GM19099 (cell line): ENCODE results near the gene PMEPA1.

ENCODE experiments used
- POLR2A ChIP-seq: IDR thresholded peaks from 3 replicates; pipeline ENCODE4 v1.6.1; 2011; ENCODE audit warnings: low read depth; ENCODE audit not compliant: insufficient read length; ENCODE audit errors: extremely low read depth

The PMEPA1 gene, protein sequence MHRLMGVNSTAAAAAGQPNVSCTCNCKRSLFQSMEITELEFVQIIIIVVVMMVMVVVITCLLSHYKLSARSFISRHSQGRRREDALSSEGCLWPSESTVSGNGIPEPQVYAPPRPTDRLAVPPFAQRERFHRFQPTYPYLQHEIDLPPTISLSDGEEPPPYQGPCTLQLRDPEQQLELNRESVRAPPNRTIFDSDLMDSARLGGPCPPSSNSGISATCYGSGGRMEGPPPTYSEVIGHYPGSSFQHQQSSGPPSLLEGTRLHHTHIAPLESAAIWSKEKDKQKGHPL

DNA sequence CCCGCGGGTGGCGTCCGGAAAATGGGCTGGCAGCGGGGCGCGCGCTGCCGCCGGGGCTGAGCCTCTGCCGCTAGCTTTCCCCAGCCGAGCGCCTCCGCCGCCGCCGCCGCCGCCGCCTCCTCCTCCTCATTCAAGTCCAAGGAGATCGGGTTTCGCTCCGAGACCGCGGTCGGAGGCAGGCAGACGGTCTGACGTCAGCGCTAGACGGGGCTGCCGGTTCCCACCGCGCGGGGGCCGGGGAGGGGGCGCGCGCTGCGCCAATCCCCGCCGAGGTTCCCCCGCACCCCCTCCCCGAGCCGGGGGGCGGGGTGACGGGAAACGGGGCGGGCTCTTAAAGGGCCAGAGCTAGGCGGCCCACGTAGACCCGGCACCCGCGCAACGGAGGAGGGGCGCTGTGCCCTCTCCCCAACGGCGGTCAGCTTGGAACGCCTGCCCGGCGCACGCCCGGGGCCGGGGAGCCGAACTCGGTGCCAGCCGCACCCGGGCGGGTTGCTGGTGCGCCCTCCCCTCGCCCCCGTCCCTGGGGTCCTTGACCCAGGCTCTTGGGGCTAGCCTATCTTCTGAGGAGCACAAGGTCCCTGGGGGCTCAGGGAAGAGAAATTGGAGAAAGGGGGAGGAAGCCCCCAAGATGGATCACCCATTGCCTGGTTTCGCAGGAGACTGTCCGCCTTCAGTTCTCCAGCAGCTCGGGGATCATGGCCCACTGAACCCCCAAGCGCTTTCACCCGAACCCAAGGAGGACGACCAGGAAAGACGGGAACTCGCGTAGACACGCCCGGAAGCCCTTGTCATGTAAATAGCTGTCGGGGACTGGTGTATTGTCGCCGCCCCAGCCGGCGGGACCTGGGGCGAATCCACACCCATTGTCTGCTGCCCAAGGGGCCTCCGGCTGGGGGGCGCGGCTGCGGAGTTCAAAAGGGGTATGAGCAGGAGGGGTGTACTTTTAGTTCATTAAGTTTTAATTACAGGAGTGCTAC is at the start of gene PMEPA1:
Gene PMEPA1, minus strand, starts transcription at position 193 of the 977 bp plus-strand sequence. CDS start 433 bp downstream, outside the sequence.
- TF ChIP-seq POLR2A = no peak

DNA sequence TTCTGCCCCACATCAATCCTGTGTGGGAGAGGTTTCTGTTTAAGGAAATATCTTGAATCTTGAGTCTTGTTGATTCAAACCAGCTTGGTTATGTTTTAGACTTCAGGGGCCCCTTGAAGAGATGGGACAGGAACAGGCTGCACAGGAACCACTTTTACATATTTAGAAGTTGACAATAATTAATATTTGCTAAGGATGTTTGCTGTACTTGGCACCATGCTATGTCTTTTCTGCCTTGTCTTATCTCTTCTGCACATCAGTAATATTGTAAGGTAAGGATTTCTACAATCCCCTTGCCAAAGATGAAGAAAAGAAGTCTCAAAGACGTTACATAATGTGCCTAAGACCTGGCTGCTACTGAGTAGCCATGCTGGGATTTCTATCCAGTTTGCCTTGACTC is 48.0 kb upstream of the PMEPA1 start:
- TF ChIP-seq POLR2A = no peak

DNA sequence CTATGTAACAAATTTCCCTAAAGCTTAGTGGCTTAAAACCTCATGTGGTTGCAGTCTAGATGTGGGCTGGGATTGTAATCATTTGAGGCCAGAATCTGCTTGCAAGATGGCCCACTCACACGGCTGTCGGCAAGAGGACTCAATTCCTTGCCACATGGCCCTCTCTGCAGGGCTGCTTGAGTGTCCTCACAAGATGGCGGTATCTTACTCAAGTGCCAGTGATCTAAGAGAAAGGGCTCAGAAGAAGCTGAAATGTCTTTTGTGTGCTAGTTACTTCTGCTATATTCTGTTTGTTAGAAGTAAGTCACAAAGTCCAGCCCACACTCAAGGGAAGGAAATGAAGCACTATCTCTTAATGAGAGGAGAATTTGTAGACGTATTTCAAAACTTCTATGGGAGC is 47.1 kb upstream of the PMEPA1 start:
- no peak for TF ChIP-seq POLR2A

DNA sequence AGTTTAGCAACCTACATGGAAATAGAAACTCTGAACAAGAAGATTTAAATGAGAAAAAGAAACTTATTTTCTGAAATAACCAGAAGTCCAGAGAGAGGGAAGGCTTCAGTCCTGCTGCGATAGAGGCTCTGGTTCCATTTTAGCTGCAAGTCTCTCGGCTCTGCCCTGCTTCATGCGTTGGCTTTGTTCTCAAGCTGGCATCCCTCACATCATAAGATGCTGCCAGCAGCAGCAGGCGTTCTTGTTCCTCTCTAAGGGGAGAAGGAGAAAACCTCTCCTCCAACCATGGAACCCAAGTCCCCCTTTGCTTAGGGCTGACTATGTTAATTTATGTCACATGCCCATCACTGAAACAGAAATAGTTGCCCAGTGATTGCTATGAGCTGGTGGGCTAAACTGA is 46.4 kb upstream of the PMEPA1 start:
- no peak for TF ChIP-seq POLR2A

DNA sequence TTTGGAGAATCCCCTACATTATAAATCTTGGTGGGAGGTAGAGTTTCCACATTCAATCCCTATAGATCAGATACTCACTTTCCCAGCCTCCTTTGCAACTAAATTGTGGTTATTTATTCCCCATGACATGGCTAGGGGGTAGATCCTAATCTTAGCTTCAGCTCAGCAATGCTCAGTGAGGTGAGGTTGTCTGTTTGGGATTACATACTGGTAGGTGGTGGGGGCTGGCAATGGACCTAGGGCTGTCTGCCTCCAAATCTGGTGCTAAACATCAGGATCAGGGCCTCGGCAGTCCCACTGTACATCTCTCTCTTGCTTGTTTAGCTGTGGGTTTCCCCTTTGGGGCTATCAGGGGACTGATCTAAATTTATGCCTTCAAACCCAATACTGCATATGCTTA is 45.8 kb upstream of the PMEPA1 start:
- TF ChIP-seq POLR2A = no peak

DNA sequence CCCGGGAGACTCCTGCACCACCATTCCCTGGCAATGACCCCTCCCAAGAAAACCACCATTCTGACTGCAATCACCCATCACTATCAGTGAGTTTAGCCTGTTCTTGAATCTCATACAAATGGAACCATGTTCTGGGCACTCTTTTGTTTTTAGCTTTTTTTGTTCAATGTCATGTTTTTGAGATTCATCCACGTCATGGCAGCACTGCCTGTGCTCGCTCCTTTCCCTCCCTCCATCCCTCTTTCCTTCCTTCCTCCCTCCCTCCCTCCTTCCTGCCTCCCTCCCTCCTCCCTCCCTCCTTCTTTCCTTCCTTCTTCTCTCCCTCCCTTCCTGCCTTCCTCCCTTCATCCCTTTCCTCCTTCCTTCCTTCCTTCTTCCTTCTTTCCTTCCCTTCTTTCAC is 44.4 kb upstream of the PMEPA1 start:
- TF ChIP-seq POLR2A = no peak

DNA sequence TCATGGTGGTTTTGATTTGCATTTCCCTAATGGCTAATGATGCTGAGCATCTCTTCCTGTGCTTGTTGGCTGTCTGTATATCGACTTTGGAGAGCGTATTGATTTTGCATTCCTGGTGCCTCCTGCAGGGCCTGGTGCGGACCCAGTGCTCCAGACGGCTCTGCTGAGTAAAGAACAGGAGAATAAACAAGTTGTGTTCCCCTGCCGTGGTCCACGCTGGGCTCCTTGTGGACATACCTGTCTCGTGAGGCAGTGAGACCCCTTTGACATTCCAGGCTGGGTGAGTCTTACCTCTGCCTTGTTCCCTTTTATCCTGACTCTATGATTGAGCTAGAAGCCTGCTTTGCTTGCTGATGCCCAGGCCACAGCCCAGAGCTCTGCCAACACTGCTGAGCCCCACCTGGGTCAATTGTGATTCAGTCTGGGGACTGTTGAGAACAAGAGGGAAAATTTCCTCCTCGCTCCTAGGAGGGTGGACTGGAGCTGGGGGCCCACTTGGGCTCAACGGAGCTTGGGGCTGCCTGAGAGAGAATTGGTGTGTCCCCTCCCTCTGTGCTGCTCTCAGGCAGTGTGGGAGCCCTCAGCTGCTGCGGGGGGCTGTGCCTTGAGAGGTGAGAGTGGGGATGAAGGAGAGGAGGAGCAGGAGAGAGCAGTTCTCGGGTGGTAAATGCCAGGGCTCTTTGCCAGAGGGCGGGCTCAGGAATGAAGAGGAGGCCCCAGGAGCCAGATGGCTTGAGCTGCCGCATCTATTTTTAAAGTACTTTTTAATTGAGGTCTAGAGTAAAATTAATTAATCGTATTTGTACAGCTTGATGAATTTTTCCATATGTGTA is 43.7 kb upstream of the PMEPA1 start:
- no peak for TF ChIP-seq POLR2A

DNA sequence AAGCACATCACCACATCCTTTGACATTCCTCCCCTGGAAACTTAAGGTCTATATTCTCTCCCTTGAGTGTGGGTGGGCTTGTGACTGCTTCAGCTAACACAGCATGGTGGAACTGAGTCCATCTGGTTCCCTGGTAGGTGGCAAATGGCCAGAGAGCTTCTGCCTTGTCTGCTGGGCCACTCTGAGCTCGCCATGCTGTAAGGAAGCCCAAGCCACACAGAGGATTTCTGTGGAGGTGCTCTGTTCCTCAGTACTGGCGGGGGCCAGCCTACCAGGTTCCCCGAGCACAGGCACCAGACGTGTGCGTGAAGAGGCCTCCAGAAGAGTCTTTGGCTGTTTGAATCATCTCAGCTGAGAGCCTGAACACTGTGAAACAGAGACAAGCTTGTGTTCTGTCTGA is 41.6 kb upstream of the PMEPA1 start:
- TF ChIP-seq POLR2A = no peak

DNA sequence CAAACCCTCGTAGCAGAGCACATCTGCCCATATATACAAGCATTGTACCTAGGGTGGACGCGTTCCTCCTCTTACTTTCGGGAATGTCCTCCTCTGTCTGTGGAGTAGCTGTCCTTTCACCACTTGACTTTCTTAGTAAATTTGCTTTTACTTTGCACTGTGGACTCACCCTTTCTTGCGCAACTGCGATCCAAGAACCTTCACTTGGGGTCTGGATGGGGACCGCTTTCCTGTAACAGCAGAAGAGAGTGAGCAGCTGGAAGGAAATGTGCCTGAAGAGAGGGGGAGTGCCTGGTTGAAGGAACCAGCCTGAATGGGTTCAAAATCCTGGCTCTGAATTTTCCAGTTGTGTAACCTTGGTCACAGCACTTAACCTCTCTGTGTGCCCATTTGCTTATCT is 40.1 kb upstream of the PMEPA1 start:
- TF ChIP-seq POLR2A = no peak

DNA sequence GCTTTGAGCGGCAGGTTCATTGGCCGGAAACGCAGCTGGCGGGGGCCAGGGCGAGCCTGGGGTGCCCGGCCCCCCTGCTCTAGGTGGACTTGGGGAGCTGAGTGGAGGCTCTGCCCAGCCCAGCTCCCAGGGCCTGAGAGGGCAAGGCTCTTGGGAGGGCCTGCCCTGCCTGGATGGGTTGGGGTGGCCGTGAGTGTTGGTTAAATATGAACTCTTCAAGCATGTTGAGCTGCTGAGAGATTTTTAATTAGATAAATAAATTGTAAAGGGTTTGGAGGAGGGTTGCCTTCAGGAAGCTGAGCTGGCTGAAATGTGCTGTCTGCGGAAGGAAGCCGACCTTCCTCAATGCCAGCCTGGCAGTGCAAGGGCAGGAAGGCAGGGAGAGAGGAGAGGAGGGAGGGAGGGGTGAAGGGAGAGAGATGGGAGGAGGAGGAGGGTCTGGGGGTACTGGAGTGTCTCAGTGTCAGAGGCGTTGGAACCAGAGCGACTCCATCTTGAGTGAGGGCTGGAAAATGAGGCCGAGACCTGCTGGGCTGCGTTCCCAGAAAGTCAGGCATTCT is 39.4 kb upstream of the PMEPA1 start:
- TF ChIP-seq POLR2A = no peak

DNA sequence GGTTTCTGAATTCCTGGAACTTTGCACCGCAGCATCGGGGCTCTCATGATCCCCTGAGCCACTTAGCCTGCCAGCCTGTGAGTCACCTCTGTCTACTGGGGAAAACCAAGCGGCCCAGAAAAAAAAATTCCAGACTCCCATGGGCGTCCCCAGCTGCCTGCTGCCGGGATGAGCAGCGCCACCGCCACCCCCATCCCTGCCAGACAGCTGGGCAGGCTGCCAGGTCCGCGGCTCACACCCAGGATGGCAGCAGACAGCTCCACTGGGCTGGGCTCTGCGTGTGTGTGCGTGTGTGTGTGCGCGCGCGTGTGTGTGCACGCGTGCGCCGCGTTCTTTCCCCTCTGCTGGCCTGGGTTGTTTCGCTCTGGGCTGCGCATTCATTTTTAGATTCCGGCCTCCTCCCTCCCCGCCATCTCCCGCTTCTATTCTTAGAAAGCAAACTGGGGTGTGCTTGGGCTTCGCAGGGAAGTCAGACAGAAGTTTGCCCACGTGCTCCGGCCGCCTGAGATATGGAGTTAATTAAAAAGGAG is 38.9 kb upstream of the PMEPA1 start:
- no peak for TF ChIP-seq POLR2A

DNA sequence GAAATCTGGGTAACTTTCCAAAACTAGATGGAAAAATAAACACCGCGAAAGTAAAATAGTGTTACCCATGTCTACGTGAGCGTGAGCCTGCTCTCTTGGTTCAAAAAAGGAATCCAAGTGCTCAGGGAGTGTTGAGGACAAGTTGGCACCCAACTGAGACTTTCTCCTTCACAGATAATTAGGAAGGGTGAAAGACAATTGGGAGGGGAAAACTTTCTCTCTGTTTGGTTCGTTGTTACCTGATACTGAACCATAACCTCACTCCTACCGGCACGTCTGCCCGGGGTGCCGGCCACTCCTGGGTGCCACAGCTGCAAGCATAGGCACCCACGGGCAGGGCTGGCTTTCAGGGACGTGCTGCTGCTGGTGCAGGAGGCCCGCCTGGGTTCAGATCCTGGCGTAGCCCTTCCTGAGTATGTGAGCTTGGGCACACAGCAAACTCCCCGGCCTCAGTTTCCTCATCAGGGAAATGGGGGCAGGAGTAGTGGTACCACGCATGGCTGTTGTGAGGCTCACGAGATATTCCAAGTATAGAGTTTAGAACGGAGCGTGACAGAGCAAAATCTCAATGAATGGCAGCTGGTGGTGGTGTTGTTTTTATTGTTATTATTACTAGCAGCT is 38.2 kb upstream of the PMEPA1 start:
- no peak for TF ChIP-seq POLR2A

DNA sequence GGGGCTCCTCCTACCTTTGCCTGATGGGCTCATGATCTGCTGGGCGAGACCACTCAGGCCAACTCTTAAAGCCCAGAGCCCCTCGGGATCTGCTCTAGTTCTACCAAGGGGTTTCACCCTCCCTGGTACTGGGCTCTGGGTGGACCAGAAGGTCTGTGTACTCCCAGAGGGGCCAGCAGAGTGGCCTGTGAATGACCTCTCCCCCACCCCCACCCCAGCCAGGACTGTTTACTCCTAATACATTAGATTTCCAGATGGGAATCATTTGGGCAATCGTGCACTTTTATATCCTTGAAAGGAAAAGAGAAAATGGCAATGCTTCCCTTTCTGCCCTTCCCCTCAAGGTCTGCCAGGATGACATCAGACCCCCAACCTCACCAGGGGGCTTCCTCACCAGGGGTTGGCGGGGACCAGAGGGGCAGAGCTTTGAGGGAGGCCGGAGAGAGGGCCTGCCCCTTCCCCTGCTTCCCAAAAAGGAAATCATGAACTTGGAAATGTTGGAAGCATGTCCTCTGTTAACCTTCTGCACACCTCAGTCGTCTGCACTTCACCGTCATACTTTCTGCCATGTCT is 37.1 kb upstream of the PMEPA1 start:
- no peak for TF ChIP-seq POLR2A

DNA sequence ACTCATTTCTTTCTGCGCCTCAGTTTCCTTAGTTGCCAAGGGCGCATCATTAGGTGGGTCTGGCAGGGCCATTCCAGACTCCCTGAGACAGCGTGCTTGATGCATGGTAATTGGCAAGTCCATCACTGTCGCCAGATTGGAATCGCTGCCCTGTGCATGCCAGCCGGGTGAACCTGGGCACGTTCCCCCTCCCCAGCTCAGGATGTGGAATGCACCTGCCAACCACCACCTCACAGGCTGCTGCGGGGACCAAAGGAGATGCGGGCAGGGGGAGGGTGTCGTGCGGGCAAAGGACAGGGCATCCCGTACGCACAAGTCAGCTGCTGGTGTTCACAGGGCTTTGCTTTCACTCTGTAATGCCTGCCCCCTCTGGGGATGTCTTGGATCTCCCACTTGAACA is 36.4 kb upstream of the PMEPA1 start:
- TF ChIP-seq POLR2A = no peak
